ENCODE measurements around the gene WWOX.

DNA sequence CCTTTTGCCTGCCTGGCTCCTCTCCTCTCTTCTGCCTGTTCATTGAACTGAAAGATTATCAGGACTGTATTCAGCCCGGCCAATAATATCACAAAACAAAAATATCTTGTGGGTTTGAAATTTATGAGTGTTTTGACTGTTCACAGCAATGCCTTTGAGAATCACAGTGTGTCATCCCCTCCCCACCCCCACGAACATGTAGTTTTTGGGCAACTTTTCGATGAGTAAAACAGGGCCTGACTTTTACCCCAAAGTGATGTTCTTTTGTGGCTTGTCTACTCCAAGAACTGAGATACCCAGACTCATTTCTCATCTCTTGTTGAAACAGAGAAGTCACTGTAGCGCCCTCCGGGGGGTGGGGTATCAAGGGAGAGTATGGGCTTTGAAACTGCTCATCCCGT is 675.7 kb downstream of the WWOX start:
- TF ChIP-seq CTCF (IDR thresholded peaks at IDR 0.05; ENCODE audit: insufficient read depth, low read depth, low read length) = no peak
- TF ChIP-seq EZH2 (IDR thresholded peaks at IDR 0.05; ENCODE audit: insufficient read depth, low read length) = no peak
